Stomach (tissue), 9 donors: Measurements from ENCODE around the gene UBL3. TPM values are rescaled to one million over a fixed set of nuclear protein-coding genes. Genes with fewer than 3 reads are reported as not detected.

Source experiments
- DNase-seq, 2 donors: peaks; one replicate each; pipeline versions ENCODE4 v3.0.0 to v3.0.0-alpha.2; 2013 to 2019
- H3K27ac ChIP-seq, 5 donors: fragments of 200-600 bp in 4 of 5; sonication (generic) in 4 of 5; one replicate each; pipeline ENCODE4 v1.5.1; 2013 to 2019; ENCODE audit warnings: mild to moderate bottlenecking in 1 of 5, moderate library complexity in 1 of 5
- H3K27me3 ChIP-seq, 3 donors: fragments of 200-600 bp; sonication (generic); one replicate each; pipeline ENCODE4 v1.5.1; 2017 to 2019; ENCODE audit warnings: mixed run types in 1 of 3
- H3K36me3 ChIP-seq, 4 donors: fragments of 200-600 bp; sonication (generic); 1 replicate in 3 of 4; 2 replicates in 1 of 4; pipeline ENCODE4 v1.5.1; 2016 to 2019
- H3K4me1 ChIP-seq, 4 donors: fragments of 200-600 bp; sonication (generic); one replicate each; pipeline ENCODE4 v1.5.1; 2016 to 2019
- H3K4me3 ChIP-seq, 4 donors: fragments of 200-600 bp; sonication (generic) in 3 of 4; one replicate each; pipeline ENCODE4 v1.5.1; 2016 to 2019; ENCODE audit warnings: mild to moderate bottlenecking in 1 of 4
- H3K9me3 ChIP-seq, 4 donors: fragments of 200-600 bp; sonication (generic); one replicate each; pipeline ENCODE4 v1.5.1; 2016 to 2019
- EP300 ChIP-seq: sonication (generic); formaldehyde crosslinking; IDR thresholded peaks from one replicate; pipeline ENCODE4 v1.6.1; 2017; ENCODE audit warnings: antibody characterized with exemption
- POLR2A ChIP-seq, 4 donors: fragments of 450-650 bp; IDR thresholded peaks; one replicate each; pipeline ENCODE4 v1.6.1; 2016; ENCODE audit warnings: antibody characterized with exemption in 4 of 4, control low read depth in 2 of 4, mild to moderate bottlenecking in 1 of 4, moderate library complexity in 1 of 4
- POLR2AphosphoS5 ChIP-seq, 3 donors: sonication (generic); formaldehyde crosslinking; IDR thresholded peaks; one replicate each; pipeline ENCODE4 v1.6.1; 2016; ENCODE audit warnings: antibody characterized with exemption in 3 of 3
- WGBS, 5 donors: extraction: QIAGEN DNeasy Blood & Tissue Kit in 3 of 5; methylation state at CpG; one replicate each; pipeline versions ENCODE4 v1.1.5 to v1.1.7; 2013 to 2018; 5-methylcytosine and 5-hydroxymethylcytosine counted together
- intact Hi-C: fragments of 100-400 bp; cut with DNase I; formaldehyde crosslinking; loops from one replicate; pipeline ENCODE4 v1.15.1; 2023; ENCODE audit warnings: low total_unique reads
- polyA plus RNA-seq, 3 donors: library from polyadenylated mRNA; stranded (reverse); fragments of 200-250 nt; gene quantifications; one replicate each; pipeline ENCODE4 v1.2.3, GENCODE V29; 2013
- total RNA-seq, 5 donors: library from RNA; depleted of rRNA; stranded (reverse); fragments of >200 nt; gene quantifications; one replicate each; pipeline versions ENCODE4 v1.1.0 to v1.2.3, GENCODE V29; 2014 to 2016
- TF ChIP-seq, protein P1 (sequence below), 7 experiments: fragments of 450-650 bp in 4 of 7; fragments of 200-600 bp in 3 of 7; sonication (generic) in 3 of 7; IDR thresholded peaks; one replicate each; pipeline ENCODE4 v1.5.1; 2016 to 2019; ENCODE audit warnings: antibody characterized with exemption in 7 of 7, control low read depth in 2 of 7, mild to moderate bottlenecking in 1 of 7
- donor health status: healthy with polysubstance abuse.
- donor health status: Bipolar disorder and iron deficiency.
- donor health status: healthy.

Gene UBL3
- total and polyA plus RNA-seq, 8 donors = 21.5 to 115 (median 42.3) TPM

DNA sequence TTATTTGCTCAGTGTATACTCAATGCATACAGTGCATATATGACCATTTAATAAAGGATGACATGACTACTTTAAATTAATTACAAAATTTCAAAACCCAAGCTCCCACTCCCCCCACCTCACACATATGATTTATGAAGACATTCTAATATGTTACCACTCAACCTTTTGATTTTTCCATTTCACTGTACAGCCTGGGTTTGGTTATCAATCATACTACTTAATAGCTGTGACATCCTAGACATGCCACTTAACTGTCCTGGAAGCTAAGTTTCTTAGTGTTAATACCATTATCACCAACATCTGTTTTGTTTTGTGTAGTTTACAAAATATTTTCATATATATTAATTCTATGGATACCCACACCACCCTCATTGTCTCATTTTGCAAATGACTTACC is 42.2 kb downstream of the UBL3 start:
- no peak overlapping the region for H3K4me3 ChIP-seq
- DNase-seq = no peak
- TF ChIP-seq POLR2AphosphoS5 (IDR thresholded peaks at IDR 0.05) = no peak
- no peaks in the 10 kb centered on the region for H3K27me3 ChIP-seq
- H3K27ac ChIP-seq = no peak overlapping the region
- no peaks in the 10 kb centered on the region for H3K9me3 ChIP-seq
- H3K36me3 ChIP-seq = no peaks in the 10 kb centered on the region
- H3K4me1 ChIP-seq = peaks cover 46 to 85% (median 58%) of the 10 kb centered on the region in 4 donors
- intact Hi-C loops = no loop called here

DNA sequence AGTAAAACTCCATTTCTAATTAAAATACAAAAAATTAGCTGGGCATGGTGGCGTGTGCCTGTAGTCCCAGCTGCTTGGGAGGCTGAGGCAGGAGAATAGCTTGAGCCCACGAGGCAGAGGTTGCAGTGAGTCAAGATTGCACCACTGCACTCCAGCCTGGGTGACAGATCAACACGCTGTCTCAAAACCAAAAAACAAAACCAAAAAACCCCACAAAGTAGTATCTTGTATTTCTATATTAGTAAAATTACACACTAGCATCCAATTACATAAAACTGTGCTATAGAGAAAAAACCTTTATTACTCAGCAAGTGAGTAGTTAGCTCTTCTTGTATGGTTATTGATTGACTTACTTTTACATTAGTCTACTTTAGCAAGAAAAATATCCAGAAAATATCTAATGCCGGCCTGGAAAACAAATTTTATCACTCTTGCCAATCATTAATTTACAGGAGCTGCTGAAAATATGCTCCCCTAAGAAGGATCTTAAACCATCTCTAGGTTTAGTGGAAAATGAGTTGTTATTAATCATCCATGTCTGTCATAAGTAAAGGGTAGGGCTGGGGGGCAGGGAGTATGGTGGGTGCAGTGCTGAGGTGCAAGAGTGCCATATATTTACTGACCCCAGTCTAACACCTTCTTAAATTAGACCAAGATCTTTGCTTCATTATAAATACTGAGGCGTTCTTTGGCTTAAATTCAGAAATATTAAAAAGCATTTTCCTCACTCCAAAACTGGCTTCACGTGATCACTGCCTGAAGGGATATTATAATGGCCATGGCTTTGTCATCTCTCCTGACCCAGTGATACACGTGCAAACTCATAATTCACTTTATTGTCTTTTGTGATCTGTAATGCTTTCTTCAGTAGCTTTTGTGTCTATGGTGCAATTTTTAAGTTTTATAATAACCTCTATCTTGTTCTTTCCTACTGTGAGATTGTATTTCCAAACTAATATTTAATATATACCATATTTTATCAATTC is 44.1 kb downstream of the UBL3 start:
- no peak for DNase-seq
- H3K36me3 ChIP-seq = no peaks in the 10 kb centered on the region
- H3K9me3 ChIP-seq = no peaks in the 10 kb centered on the region
- H3K4me3 ChIP-seq = no peak overlapping the region
- 81 to 91% (median 85%) methylated on average over 7 of the region's 7 CpGs for WGBS, 5 donors
- peak overlapping the region in 1 of 5 donors; percentile 21 for H3K27ac ChIP-seq
- no peak for TF ChIP-seq POLR2AphosphoS5 (IDR thresholded peaks at IDR 0.05)
- TF ChIP-seq, protein P1, sequence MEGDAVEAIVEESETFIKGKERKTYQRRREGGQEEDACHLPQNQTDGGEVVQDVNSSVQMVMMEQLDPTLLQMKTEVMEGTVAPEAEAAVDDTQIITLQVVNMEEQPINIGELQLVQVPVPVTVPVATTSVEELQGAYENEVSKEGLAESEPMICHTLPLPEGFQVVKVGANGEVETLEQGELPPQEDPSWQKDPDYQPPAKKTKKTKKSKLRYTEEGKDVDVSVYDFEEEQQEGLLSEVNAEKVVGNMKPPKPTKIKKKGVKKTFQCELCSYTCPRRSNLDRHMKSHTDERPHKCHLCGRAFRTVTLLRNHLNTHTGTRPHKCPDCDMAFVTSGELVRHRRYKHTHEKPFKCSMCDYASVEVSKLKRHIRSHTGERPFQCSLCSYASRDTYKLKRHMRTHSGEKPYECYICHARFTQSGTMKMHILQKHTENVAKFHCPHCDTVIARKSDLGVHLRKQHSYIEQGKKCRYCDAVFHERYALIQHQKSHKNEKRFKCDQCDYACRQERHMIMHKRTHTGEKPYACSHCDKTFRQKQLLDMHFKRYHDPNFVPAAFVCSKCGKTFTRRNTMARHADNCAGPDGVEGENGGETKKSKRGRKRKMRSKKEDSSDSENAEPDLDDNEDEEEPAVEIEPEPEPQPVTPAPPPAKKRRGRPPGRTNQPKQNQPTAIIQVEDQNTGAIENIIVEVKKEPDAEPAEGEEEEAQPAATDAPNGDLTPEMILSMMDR (IDR thresholded peaks at IDR 0.05) = no peak
- no peak for TF ChIP-seq POLR2A (IDR thresholded peaks at IDR 0.05)
- TF ChIP-seq EP300 = no peak
- intact Hi-C loops = no loop called here
- no peaks in the 10 kb centered on the region for H3K27me3 ChIP-seq
- H3K4me1 ChIP-seq = peaks cover 44 to 92% (median 59%) of the 10 kb centered on the region in 4 donors

GRCh38 chr13:29803221-29803620 is 47.2 kb downstream of the UBL3 start:
- intact Hi-C loops = no loop called here
- TF ChIP-seq, protein P1 (IDR thresholded peaks at IDR 0.05) = no peak
- Histone ChIP-seq H3K27ac (no peak overlapping the region), H3K4me1 (peaks cover 24 to 76% (median 46%) of the 10 kb centered on the region in 4 donors), H3K27me3 (no peaks in the 10 kb centered on the region), H3K9me3 (no peaks in the 10 kb centered on the region), H3K36me3 (no peaks in the 10 kb centered on the region), H3K4me3 (no peak overlapping the region)
- 94 to 98% (median 96%) methylated on average over 3 of the region's 3 CpGs for WGBS, 5 donors
- no peak for DNase-seq

DNA sequence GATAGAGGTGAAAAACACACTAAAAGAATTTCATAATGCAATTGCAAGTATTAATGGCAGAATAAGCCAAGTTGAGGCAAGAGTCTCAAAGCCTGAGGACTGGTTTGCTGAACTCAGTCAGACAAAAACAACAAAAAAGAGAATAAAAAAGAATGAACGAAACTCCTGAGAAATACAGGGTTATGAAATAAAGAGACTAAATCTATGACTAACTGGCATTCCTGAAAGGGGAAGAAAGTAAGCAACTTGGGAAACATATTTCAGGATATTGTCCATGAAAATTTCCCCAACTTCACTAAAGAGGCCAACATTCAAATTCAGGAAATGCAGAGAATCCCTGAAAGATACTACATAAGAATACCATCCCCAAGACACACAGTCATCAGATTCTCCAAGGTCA is 47.8 kb downstream of the UBL3 start:
- Histone ChIP-seq H3K36me3 (no peaks in the 10 kb centered on the region), H3K27me3 (no peaks in the 10 kb centered on the region), H3K4me1 (peaks cover 18 to 76% (median 46%) of the 10 kb centered on the region in 4 donors), H3K27ac (no peak overlapping the region), H3K9me3 (no peaks in the 10 kb centered on the region), H3K4me3 (no peak overlapping the region)
- intact Hi-C loops = no loop called here
- DNase-seq = no peak
- TF ChIP-seq POLR2A (IDR thresholded peaks at IDR 0.05) = no peak
- TF ChIP-seq POLR2AphosphoS5 (IDR thresholded peaks at IDR 0.05) = no peak
- TF ChIP-seq, protein P1 (IDR thresholded peaks at IDR 0.05) = no peak
- no peak for TF ChIP-seq EP300
- 89 to 100% (median 92%) methylated on average over 1 of the region's 1 CpG for WGBS, 5 donors
